Endothelial cell of umbilical vein (primary cell): ENCODE results near the gene IRF2BPL. TPM values are rescaled to one million over a fixed set of nuclear protein-coding genes. Genes with fewer than 3 reads are reported as not detected.

Experiments used
- BruUV-seq: library from RNA; stranded (reverse); fragments of 400-500 nt; replicated peaks from 2 replicates; lab custom pipeline; 2021; lab: Mats Ljungman, UMichigan
- CTCF ChIA-PET: fragments of 300-600, 350-600 bp; sonication (Branson Sonifier 250); formaldehyde crosslinking; loops from one replicate; lab custom pipeline; 2021; ENCODE audit warnings: antibody characterized with exemption, inconsistent platforms; lab: Charles Lee
- POLR2A ChIA-PET: fragments of 300-600, 350-600 bp; sonication (Branson Sonifier 250); formaldehyde crosslinking; loops from one replicate; lab custom pipeline; 2021; ENCODE audit warnings: antibody characterized with exemption, inconsistent platforms; lab: Charles Lee
- DNase-seq: peaks from one replicate; pipeline ENCODE4 v3.0.0-alpha.2; 2011; ENCODE audit warnings: low read depth, low spot score
- FAIRE-seq: peaks from 2 replicates; lab custom pipeline; 2011; peaks lifted over from hg19 to GRCh38; lab: Jason Lieb, UNC
- H2AFZ ChIP-seq: 2 replicates; pipeline ENCODE4 v1.6.0; 2012; ENCODE audit warnings: low read depth, low read length, control low read depth, inconsistent platforms
- H3K27ac ChIP-seq: 2 replicates; pipeline ENCODE4 v1.5.1; 2011; ENCODE audit warnings: low read depth, mild to moderate bottlenecking, control low read depth, low read length, moderate library complexity; ENCODE audit not compliant: insufficient read depth
- H3K27me3 ChIP-seq, 2 experiments: 2 replicates each; pipeline versions ENCODE4 v1.6.0 to v1.6.1; 2011; ENCODE audit warnings: low read length in 2 of 2, mixed read lengths in 1 of 2; ENCODE audit not compliant: control insufficient read depth in 2 of 2, insufficient read depth in 2 of 2
- H3K36me3 ChIP-seq, 2 experiments: 2 replicates in 1 of 2; 3 replicates in 1 of 2; pipeline ENCODE4 v1.5.1; 2011; ENCODE audit warnings: low read length in 2 of 2, mild to moderate bottlenecking in 1 of 2, moderate library complexity in 1 of 2; ENCODE audit not compliant: control insufficient read depth in 2 of 2, insufficient read depth in 2 of 2; ENCODE audit errors: extremely low read depth in 1 of 2
- H3K4me1 ChIP-seq: 3 replicates; pipeline ENCODE4 v1.5.1; 2011; ENCODE audit warnings: mild to moderate bottlenecking, low read length; ENCODE audit not compliant: control insufficient read depth, insufficient read depth; ENCODE audit errors: extremely low read depth
- H3K4me2 ChIP-seq: 2 replicates; pipeline ENCODE4 v1.6.1; 2011; ENCODE audit warnings: low read length, control low read depth, mixed read lengths; ENCODE audit not compliant: insufficient read depth
- H3K4me3 ChIP-seq, 3 experiments: fragments of 200-600 bp in 1 of 3; sonication (generic), shearing (Covaris generic) in 1 of 3; replicated peaks in 1 of 3; 2 replicates each; pipeline ENCODE4 v1.5.1; 2011 to 2016; ENCODE audit warnings: control low read depth in 3 of 3, low read length in 3 of 3, mild to moderate bottlenecking in 2 of 3, inconsistent platforms in 1 of 3, low read depth in 1 of 3, moderate library complexity in 1 of 3; ENCODE audit not compliant: insufficient read depth in 1 of 3
- H3K79me2 ChIP-seq: 2 replicates; pipeline ENCODE4 v1.6.0; 2012; ENCODE audit warnings: low read length, inconsistent platforms; ENCODE audit not compliant: control insufficient read depth, insufficient read depth
- H3K9ac ChIP-seq: replicated peaks from 2 replicates; pipeline ENCODE3; 2011; ENCODE audit warnings: low read length, control low read depth; ENCODE audit not compliant: insufficient read depth; ENCODE audit errors: extremely low read depth
- H3K9me1 ChIP-seq: replicated peaks from 3 replicates; pipeline ENCODE4 v1.6.0; 2011; ENCODE audit warnings: mild to moderate bottlenecking, low read length; ENCODE audit not compliant: control insufficient read depth, insufficient read depth; ENCODE audit errors: extremely low read depth
- H3K9me3 ChIP-seq: replicated peaks from 2 replicates; pipeline ENCODE4 v1.5.1; 2012; ENCODE audit warnings: low read length, inconsistent platforms; ENCODE audit not compliant: control insufficient read depth, insufficient read depth
- H4K20me1 ChIP-seq: replicated peaks from 2 replicates; pipeline ENCODE3; 2011; ENCODE audit warnings: mild to moderate bottlenecking, low read length; ENCODE audit not compliant: control insufficient read depth, insufficient read depth; ENCODE audit errors: extremely low read depth
- CTCF ChIP-seq, 2 donors: IDR thresholded peaks; 1 replicate in 1 of 2; 2 replicates in 1 of 2; pipeline ENCODE4 v1.5.1; 2011; ENCODE audit warnings: low read length in 2 of 2, mild to moderate bottlenecking in 2 of 2, moderate library complexity in 2 of 2, control low read depth in 1 of 2, inconsistent platforms in 1 of 2, low read depth in 1 of 2; ENCODE audit not compliant: insufficient read depth in 1 of 2; ENCODE audit errors: extremely low read depth in 1 of 2
- EZH2 ChIP-seq: IDR thresholded peaks from 2 replicates; pipeline ENCODE4 v1.6.1; 2012; ENCODE audit warnings: borderline replicate concordance, low read depth, mild to moderate bottlenecking, moderate library complexity, low read length, inconsistent platforms; ENCODE audit not compliant: severe bottlenecking
- FOS ChIP-seq: IDR thresholded peaks from 2 replicates; pipeline ENCODE4 v1.6.1; 2011; ENCODE audit warnings: mild to moderate bottlenecking, low read length, moderate library complexity, borderline replicate concordance; ENCODE audit not compliant: insufficient read depth
- GATA2 ChIP-seq: IDR thresholded peaks from 2 replicates; pipeline ENCODE4 v1.7.0; 2011; ENCODE audit warnings: low read depth, mild to moderate bottlenecking, moderate library complexity, mixed read lengths, low read length; ENCODE audit not compliant: insufficient read length, insufficient read depth
- JUN ChIP-seq: IDR thresholded peaks from 2 replicates; pipeline ENCODE4 v1.6.1; 2011; ENCODE audit warnings: borderline replicate concordance, low read depth; ENCODE audit not compliant: insufficient read length, insufficient read depth
- MAX ChIP-seq: IDR thresholded peaks from 2 replicates; pipeline ENCODE4 v1.6.1; 2011; ENCODE audit not compliant: insufficient read depth, insufficient read length
- MYC ChIP-seq: IDR thresholded peaks from one replicate; pipeline ENCODE4 v1.6.1; 2011; ENCODE audit warnings: mild to moderate bottlenecking, low read depth, low read length
- POLR2A ChIP-seq: IDR thresholded peaks from 2 replicates; pipeline ENCODE4 v1.6.1; 2012; ENCODE audit warnings: low read depth, mild to moderate bottlenecking, control low read depth, low read length
- POLR2AphosphoS5 ChIP-seq: IDR thresholded peaks from 2 replicates; pipeline ENCODE4 v1.6.1; 2012; ENCODE audit warnings: low read depth, mild to moderate bottlenecking, control low read depth, low read length, moderate library complexity; ENCODE audit not compliant: insufficient read depth
- dilution Hi-C: fragments of 300-500 bp; cut with MboI; formaldehyde crosslinking; loops from one replicate; pipeline ENCODE4 v1.15.0; 2019; ENCODE audit warnings: low sequenced_read_pairs; ENCODE audit not compliant: extremely low pct_ligation_motif_present
- intact Hi-C: fragments of 100-400 bp; cut with micrococcal nuclease; formaldehyde crosslinking; loops from one replicate; pipeline ENCODE4 v1.10.0; 2022
- polyA plus RNA-seq, 4 experiments: library from polyadenylated mRNA; depleted of rRNA in 3 of 4; stranded (reverse) in 3 of 4; unstranded in 1 of 4; fragments of >200 nt; gene quantifications; 2 replicates each; pipeline versions ENCODE4 v1.2.1 to v1.2.3, GENCODE V29; 2011 to 2012; ENCODE audit warnings: missing spikeins in 1 of 4
- total RNA-seq: library from RNA; stranded (reverse); gene quantifications from 2 replicates; pipeline ENCODE4 v1.2.3, GENCODE V29; 2021

Gene IRF2BPL
- total and polyA plus RNA-seq, 2 donors (not counting 3 experiments of a cell fraction or from before 2014, with no cell fraction given): 9.3 to 23.3 TPM

GRCh38 chr14:76985540-76986230 lies 42.8 kb downstream of the IRF2BPL start:
- intact Hi-C loops (no loop called here), dilution Hi-C loops (no loop called here)
- H3K27ac ChIP-seq: no peak overlapping the region
- TF ChIP-seq POLR2A: no peak
- no peak for TF ChIP-seq POLR2AphosphoS5
- TF ChIP-seq JUN: no peak
- TF ChIP-seq CTCF (IDR thresholded peaks at IDR 0.05; ENCODE audit: extremely low read depth in 1 of 2, insufficient read depth in 1 of 2, low read depth in 1 of 2, low read length in 2 of 2): no peak
- TF ChIP-seq MAX: no peak
- no peak for TF ChIP-seq MYC
- TF ChIP-seq FOS: no peak
- TF ChIP-seq EZH2: no peak
- TF ChIP-seq GATA2: no peak
- FAIRE-seq: no peak
- no peaks in the 10 kb centered on the region for H3K9me3 ChIP-seq
- H3K4me2 ChIP-seq: no peak overlapping the region
- H2AFZ ChIP-seq: no peak overlapping the region
- H3K9ac ChIP-seq: no peak overlapping the region
- H3K4me3 ChIP-seq: no peak overlapping the region
- H3K4me1 ChIP-seq: peaks cover 4% of the 10 kb centered on the region
- DNase-seq: no peak
- no peaks in the 10 kb centered on the region for H3K36me3 ChIP-seq
- no peaks in the 10 kb centered on the region for H3K27me3 ChIP-seq
- POLR2A ChIA-PET: no interaction called here
- BruUV-seq: no TSS peak
- no peaks in the 10 kb centered on the region for H4K20me1 ChIP-seq
- CTCF ChIA-PET: interaction anchor here (0.6 to 1.9 kb wide), 3 partner anchors 10 to 414 kb away, joined by 3 to 5 read pairs (median 3); no protein-coding TSS in a partner anchor
- no peaks in the 10 kb centered on the region for H3K79me2 ChIP-seq
- no peaks in the 10 kb centered on the region for H3K9me1 ChIP-seq
